GM21786 (cell line): ENCODE results near the gene HOXC11.

Experiments used
- ATAC-seq: cut with Tn5 transposase; IDR thresholded peaks from one replicate; pipeline ENCODE4 v1.9.1; 2021; ENCODE audit not compliant: unreplicated experiment

HOXC11 gene

GRCh38 chr12:53971686-53972085 is 1.2 kb upstream of the HOXC11 start:
- no peak for ATAC-seq

- ATAC-seq, result no peak
Measured at GRCh38 chr12:53972152-53972702, 699 bp upstream of the HOXC11 start.

GRCh38 chr12:53973236-53974042 is 513 bp downstream of the HOXC11 start:
- ATAC-seq, result no peak

GRCh38 chr12:53974084-53975063 is 1.4 kb downstream of the HOXC11 start, which contains the start of gene HOTAIR:
TSS of gene HOTAIR (minus strand) at chr12:53974954.
- ATAC-seq, result no peak

- no peak for ATAC-seq
Measured at GRCh38 chr12:53975064-53975471, 2.1 kb downstream of the HOXC11 start.

GRCh38 chr12:53975479-53976152 is 2.7 kb downstream of the HOXC11 start:
- no peak for ATAC-seq

- ATAC-seq, result no peak
Measured at GRCh38 chr12:53976172-53976822, 3.4 kb downstream of the HOXC11 start.

GRCh38 chr12:53976823-53977595 is 4.1 kb downstream of the HOXC11 start:
- ATAC-seq, result no peak

GRCh38 chr12:53977596-53978445 is 4.9 kb downstream of the HOXC11 start:
- no peak for ATAC-seq

GRCh38 chr12:53978477-53979356 is 5.8 kb downstream of the HOXC11 start:
- ATAC-seq, result no peak

GRCh38 chr12:53980104-53980801 is 7.3 kb downstream of the HOXC11 start:
- no peak for ATAC-seq

- ATAC-seq, result no peak
Measured at GRCh38 chr12:53980802-53981496, 8.0 kb downstream of the HOXC11 start.

- ATAC-seq, result no peak
Measured at GRCh38 chr12:53981634-53982565, 9.0 kb downstream of the HOXC11 start.

- ATAC-seq, result no peak
Measured at GRCh38 chr12:53982648-53983567, 10.0 kb downstream of the HOXC11 start.
